A673 (cell line): ENCODE measurements around the gene NTF3. TPM values are rescaled to one million over a fixed set of nuclear protein-coding genes. Genes with fewer than 3 reads are reported as not detected.

Experiments
- BruUV-seq: library from RNA; stranded (reverse); fragments of 400-500 nt; replicated peaks from 2 replicates; lab custom pipeline; 2021; lab: Mats Ljungman, UMichigan
- CTCF ChIA-PET: fragments of 300-600 bp; sonication (Branson Sonifier 250); formaldehyde crosslinking; loops from one replicate; lab custom pipeline; 2022; ENCODE audit warnings: antibody characterized with exemption; lab: Charles Lee
- POLR2A ChIA-PET: fragments of 300-600 bp; sonication (Branson Sonifier 250); formaldehyde crosslinking; loops from one replicate; lab custom pipeline; 2022; ENCODE audit warnings: antibody characterized with exemption; ENCODE audit not compliant: low non-redundant PET; lab: Charles Lee
- DNase-seq: peaks from one replicate; pipeline ENCODE4 v3.0.0-alpha.2; 2015; ENCODE audit warnings: low spot score
- H3K27ac ChIP-seq: fragments of 200-600 bp; sonication (generic); 2 replicates; pipeline ENCODE4 v1.5.1; 2016; ENCODE audit warnings: mixed run types, low read depth, mild to moderate bottlenecking, mixed read lengths, antibody characterized with exemption, low read length; ENCODE audit not compliant: poor library complexity, severe bottlenecking
- H3K27me3 ChIP-seq: fragments of 200-600 bp; sonication (generic); replicated peaks from 2 replicates; pipeline ENCODE4 v1.6.1; 2017; ENCODE audit warnings: mixed run types, low read depth, mild to moderate bottlenecking, mixed read lengths, antibody characterized with exemption, low read length; ENCODE audit not compliant: insufficient read depth, poor library complexity
- H3K36me3 ChIP-seq: fragments of 200-600 bp; sonication (generic); 2 replicates; pipeline ENCODE4 v1.6.1; 2016; ENCODE audit warnings: mixed run types, mild to moderate bottlenecking, mixed read lengths, antibody characterized with exemption, low read length; ENCODE audit not compliant: insufficient read depth, poor library complexity, severe bottlenecking
- H3K4me1 ChIP-seq: fragments of 200-600 bp; sonication (generic); 2 replicates; pipeline ENCODE4 v1.6.1; 2017; ENCODE audit warnings: mixed run types, mild to moderate bottlenecking, mixed read lengths, antibody characterized with exemption, low read length; ENCODE audit not compliant: insufficient read depth, poor library complexity, severe bottlenecking
- H3K4me3 ChIP-seq: fragments of 200-600 bp; sonication (generic); 2 replicates; pipeline ENCODE4 v1.5.1; 2016; ENCODE audit warnings: low read depth, mixed run types, mild to moderate bottlenecking, mixed read lengths, low read length; ENCODE audit not compliant: poor library complexity, severe bottlenecking
- H3K9me3 ChIP-seq: fragments of 200-600 bp; sonication (generic); 2 replicates; pipeline ENCODE4 v1.6.1; 2016; ENCODE audit warnings: mixed run types, low read depth, mild to moderate bottlenecking, mixed read lengths, antibody characterized with exemption, low read length; ENCODE audit not compliant: poor library complexity, severe bottlenecking
- CTCF ChIP-seq: fragments of 300-800, 200-600 bp; sonication (generic); conservative IDR thresholded peaks from 2 replicates; pipeline ENCODE4 v1.5.1; 2017; ENCODE audit warnings: low read depth, mild to moderate bottlenecking, antibody characterized with exemption, low read length, moderate library complexity, mixed read lengths
- EZH2 ChIP-seq: fragments of 200-600 bp; sonication (generic); IDR thresholded peaks from 2 replicates; pipeline ENCODE4 v1.6.1; 2017; ENCODE audit warnings: borderline replicate concordance, low read depth, mild to moderate bottlenecking, mixed read lengths, antibody characterized with exemption, low read length; ENCODE audit not compliant: poor library complexity, severe bottlenecking
- intact Hi-C: fragments of 100-400 bp; cut with micrococcal nuclease; formaldehyde crosslinking; loops from one replicate; pipeline ENCODE4 v1.10.0; 2022; ENCODE audit not compliant: unreplicated experiment
- total RNA-seq: library from RNA; stranded (reverse); gene quantifications from 2 replicates; pipeline ENCODE4 v1.2.3, GENCODE V29; 2021

NTF3 gene
- total RNA-seq, 1 experiment from 2014 or later, result not detected

GRCh38 chr12:5516371-5517241 is 84.7 kb downstream of the NTF3 start:
- no peaks in the 10 kb centered on the region for H3K36me3 ChIP-seq
- CTCF ChIA-PET, result no interaction called here
- peaks cover 22% of the 10 kb centered on the region for H3K27me3 ChIP-seq
- no peak for DNase-seq
- no peaks in the 10 kb centered on the region for H3K9me3 ChIP-seq
- no peak overlapping the region for H3K27ac ChIP-seq
- intact Hi-C loops, result no loop called here
- H3K4me1 ChIP-seq, result no peaks in the 10 kb centered on the region
- no TSS peak for BruUV-seq
- no peak overlapping the region for H3K4me3 ChIP-seq
- POLR2A ChIA-PET, result no interaction called here
- TF ChIP-seq CTCF (no peak), EZH2 (no peak)

- no TSS peak for BruUV-seq
- Histone ChIP-seq H3K4me3 (no peak overlapping the region), H3K27ac (no peak overlapping the region), H3K36me3 (no peaks in the 10 kb centered on the region), H3K9me3 (no peaks in the 10 kb centered on the region), H3K27me3 (peaks cover 3% of the 10 kb centered on the region), H3K4me1 (no peaks in the 10 kb centered on the region)
- ChIA-PET CTCF (no interaction called here), POLR2A (no interaction called here)
- TF ChIP-seq CTCF (no peak), EZH2 (no peak)
- no peak for DNase-seq
- intact Hi-C loops, result no loop called here
Measured at GRCh38 chr12:5518584-5519365, 86.9 kb downstream of the NTF3 start.

- BruUV-seq, result no TSS peak
- DNase-seq, result no peak
- CTCF ChIA-PET, result no interaction called here
- intact Hi-C loops, result no loop called here
- TF ChIP-seq EZH2, result no peak
- no peak for TF ChIP-seq CTCF
- Histone ChIP-seq H3K27ac (no peak overlapping the region), H3K36me3 (no peaks in the 10 kb centered on the region), H3K9me3 (no peaks in the 10 kb centered on the region), H3K27me3 (peaks cover 3% of the 10 kb centered on the region), H3K4me1 (no peaks in the 10 kb centered on the region), H3K4me3 (no peak overlapping the region)
- POLR2A ChIA-PET, result no interaction called here
Measured at GRCh38 chr12:5520037-5520436, 88.1 kb downstream of the NTF3 start.
